SU-DHL-6 (cell line): ENCODE data around the gene ARHGAP26.

Source experiments
- H2AFZ ChIP-seq: fragments of 200-600 bp; sonication (generic); 2 replicates; pipeline ENCODE4 v1.6.1; 2014; ENCODE audit warnings: low read depth, mild to moderate bottlenecking, moderate library complexity, mixed read lengths, antibody characterized with exemption, low read length; ENCODE audit not compliant: severe bottlenecking
- H3F3A ChIP-seq: fragments of 200-600 bp; shearing (Covaris generic); 2 replicates; pipeline ENCODE4 v1.6.0; 2016; ENCODE audit warnings: antibody characterized with exemption, mild to moderate bottlenecking; ENCODE audit not compliant: insufficient read depth
- H3K27ac ChIP-seq: fragments of 200-600 bp; sonication (generic); 2 replicates; pipeline ENCODE4 v1.5.1; 2016; ENCODE audit warnings: low read depth, mild to moderate bottlenecking, low read length, moderate library complexity, mixed read lengths
- H3K27me3 ChIP-seq: fragments of 200-600 bp; sonication (generic), shearing (Covaris generic); 2 replicates; pipeline ENCODE4 v1.6.0; 2014; ENCODE audit warnings: mild to moderate bottlenecking, low read length
- H3K36me3 ChIP-seq: fragments of 200-600 bp; sonication (generic); 2 replicates; pipeline ENCODE4 v1.6.1; 2014; ENCODE audit warnings: mild to moderate bottlenecking, low read length, mixed read lengths
- H3K4me2 ChIP-seq: fragments of 300-600, 200-600 bp; shearing (Covaris generic), sonication (generic); 2 replicates; pipeline ENCODE4 v1.6.0; 2014; ENCODE audit warnings: low read length, low read depth, mild to moderate bottlenecking; ENCODE audit not compliant: poor library complexity, severe bottlenecking
- H3K4me3 ChIP-seq: fragments of 200-600 bp; sonication (generic); 2 replicates; pipeline ENCODE4 v1.5.1; 2014; ENCODE audit warnings: antibody characterized with exemption, low read length, mild to moderate bottlenecking, mixed read lengths; ENCODE audit not compliant: insufficient read depth, poor library complexity, severe bottlenecking
- H3K79me2 ChIP-seq: fragments of 200-600 bp; sonication (generic); 2 replicates; pipeline ENCODE4 v1.6.1; 2014; ENCODE audit warnings: mild to moderate bottlenecking, low read length, moderate library complexity; ENCODE audit not compliant: insufficient read depth
- H3K9ac ChIP-seq: fragments of 200-600 bp; sonication (generic); 2 replicates; pipeline ENCODE4 v1.7.0; 2014; ENCODE audit warnings: mild to moderate bottlenecking, low read length
- H3K9me2 ChIP-seq: fragments of 200-600 bp; sonication (generic); replicated peaks from 2 replicates; pipeline ENCODE4 v1.6.1; 2014; ENCODE audit warnings: low read length; ENCODE audit not compliant: insufficient read depth
- H3K9me3 ChIP-seq: fragments of 200-600 bp; sonication (generic); 2 replicates; pipeline ENCODE4 v1.6.1; 2014; ENCODE audit warnings: low read length, mixed read lengths; ENCODE audit not compliant: insufficient read depth
- H4K20me1 ChIP-seq: fragments of 200-600 bp; sonication (generic); 2 replicates; pipeline ENCODE4 v1.6.1; 2014; ENCODE audit warnings: low read depth, mild to moderate bottlenecking, antibody characterized with exemption, low read length, moderate library complexity, mixed read lengths
- EZH2phosphoT487 ChIP-seq: fragments of 200-600 bp; sonication (generic), shearing (Covaris generic); conservative IDR thresholded peaks from 2 replicates; pipeline ENCODE4 v1.6.1; 2018; ENCODE audit warnings: mild to moderate bottlenecking, antibody characterized with exemption, low read length, moderate library complexity, mixed read lengths
- TF ChIP-seq, protein P1 (sequence below): fragments of 200-600 bp; sonication (generic); IDR thresholded peaks from one replicate; pipeline ENCODE4 v1.5.1; 2017; ENCODE audit warnings: antibody characterized with exemption, mild to moderate bottlenecking, low read length, moderate library complexity; ENCODE audit not compliant: insufficient read depth, poor library complexity, severe bottlenecking

The ARHGAP26 gene

DNA sequence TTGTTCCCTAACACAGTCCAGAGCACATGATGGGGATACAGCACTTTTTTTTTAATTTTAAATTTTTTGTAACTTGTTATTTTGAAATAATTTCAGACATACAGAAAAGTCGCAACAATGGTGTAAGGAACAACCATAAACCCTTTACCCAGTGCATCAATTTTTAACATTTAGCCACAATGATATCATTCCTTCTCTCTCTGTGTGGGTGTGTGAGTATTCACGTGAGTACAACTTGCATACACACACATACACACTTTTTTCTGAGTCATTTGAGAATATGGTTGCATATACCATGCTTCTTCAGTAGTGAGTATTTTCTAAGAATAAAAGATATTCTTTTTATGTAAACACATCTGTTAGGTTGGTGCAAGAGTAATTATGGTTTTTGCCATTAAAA is 135.2 kb downstream of the ARHGAP26 start:
- Histone ChIP-seq H2AFZ (no peak overlapping the region), H3K4me3 (no peak overlapping the region), H4K20me1 (no peaks in the 10 kb centered on the region), H3K4me2 (no peak overlapping the region), H3K36me3 (no peaks in the 10 kb centered on the region), H3F3A (no peaks in the 10 kb centered on the region), H3K9me2 (no peaks in the 10 kb centered on the region), H3K27ac (no peak overlapping the region), H3K9me3 (no peaks in the 10 kb centered on the region), H3K79me2 (no peaks in the 10 kb centered on the region), H3K27me3 (no peaks in the 10 kb centered on the region), H3K9ac (no peak overlapping the region)
- TF ChIP-seq, protein P1, sequence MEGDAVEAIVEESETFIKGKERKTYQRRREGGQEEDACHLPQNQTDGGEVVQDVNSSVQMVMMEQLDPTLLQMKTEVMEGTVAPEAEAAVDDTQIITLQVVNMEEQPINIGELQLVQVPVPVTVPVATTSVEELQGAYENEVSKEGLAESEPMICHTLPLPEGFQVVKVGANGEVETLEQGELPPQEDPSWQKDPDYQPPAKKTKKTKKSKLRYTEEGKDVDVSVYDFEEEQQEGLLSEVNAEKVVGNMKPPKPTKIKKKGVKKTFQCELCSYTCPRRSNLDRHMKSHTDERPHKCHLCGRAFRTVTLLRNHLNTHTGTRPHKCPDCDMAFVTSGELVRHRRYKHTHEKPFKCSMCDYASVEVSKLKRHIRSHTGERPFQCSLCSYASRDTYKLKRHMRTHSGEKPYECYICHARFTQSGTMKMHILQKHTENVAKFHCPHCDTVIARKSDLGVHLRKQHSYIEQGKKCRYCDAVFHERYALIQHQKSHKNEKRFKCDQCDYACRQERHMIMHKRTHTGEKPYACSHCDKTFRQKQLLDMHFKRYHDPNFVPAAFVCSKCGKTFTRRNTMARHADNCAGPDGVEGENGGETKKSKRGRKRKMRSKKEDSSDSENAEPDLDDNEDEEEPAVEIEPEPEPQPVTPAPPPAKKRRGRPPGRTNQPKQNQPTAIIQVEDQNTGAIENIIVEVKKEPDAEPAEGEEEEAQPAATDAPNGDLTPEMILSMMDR, result no peak
- TF ChIP-seq EZH2phosphoT487, result no peak

DNA sequence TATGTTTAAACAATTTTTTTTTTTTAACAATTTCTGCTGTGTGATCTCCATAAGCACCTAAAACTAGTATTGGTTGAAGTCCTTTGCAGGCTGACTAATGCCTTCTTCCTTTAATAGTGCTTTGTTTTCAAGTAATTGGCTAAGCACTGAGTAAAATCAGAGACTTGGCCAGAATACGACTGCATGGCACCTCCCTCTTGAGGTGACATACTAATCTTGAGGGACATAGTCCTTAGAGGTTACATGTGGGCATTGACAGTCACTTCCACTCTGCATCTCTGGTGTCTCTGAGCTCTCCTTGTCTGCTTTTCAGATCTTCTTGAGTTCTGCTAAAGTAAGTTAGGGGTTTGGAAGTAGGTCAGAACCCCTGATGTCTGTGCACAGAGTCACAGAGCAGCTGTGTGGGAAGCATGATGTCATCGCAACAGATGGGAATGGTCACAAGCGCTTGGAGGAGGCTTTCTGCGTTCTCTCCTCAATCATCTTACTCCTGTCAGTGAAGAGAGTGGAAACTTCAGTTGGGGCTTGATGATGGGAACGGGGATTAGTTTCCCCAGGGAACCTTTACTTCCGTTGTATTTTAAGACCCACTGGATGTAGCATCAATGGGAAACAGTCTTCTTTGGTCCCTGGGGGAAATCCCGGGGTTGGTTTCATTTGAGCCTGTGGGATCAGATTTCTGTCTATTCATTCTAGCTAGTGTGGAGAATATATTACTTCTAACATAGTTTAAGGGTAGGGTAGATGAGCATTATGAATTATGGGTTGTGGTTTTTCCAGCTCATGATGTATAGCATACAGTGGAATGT is 136.9 kb downstream of the ARHGAP26 start:
- Histone ChIP-seq H3K9me2 (no peaks in the 10 kb centered on the region), H3K4me3 (no peak overlapping the region), H3K9me3 (no peaks in the 10 kb centered on the region), H3K9ac (no peak overlapping the region), H3K4me2 (no peak overlapping the region), H4K20me1 (no peaks in the 10 kb centered on the region), H3K27ac (no peak overlapping the region), H3K79me2 (no peaks in the 10 kb centered on the region), H3K27me3 (no peaks in the 10 kb centered on the region), H3F3A (no peaks in the 10 kb centered on the region), H2AFZ (no peak overlapping the region), H3K36me3 (no peaks in the 10 kb centered on the region)
- no peak for TF ChIP-seq EZH2phosphoT487
- TF ChIP-seq, protein P1, result no peak

DNA sequence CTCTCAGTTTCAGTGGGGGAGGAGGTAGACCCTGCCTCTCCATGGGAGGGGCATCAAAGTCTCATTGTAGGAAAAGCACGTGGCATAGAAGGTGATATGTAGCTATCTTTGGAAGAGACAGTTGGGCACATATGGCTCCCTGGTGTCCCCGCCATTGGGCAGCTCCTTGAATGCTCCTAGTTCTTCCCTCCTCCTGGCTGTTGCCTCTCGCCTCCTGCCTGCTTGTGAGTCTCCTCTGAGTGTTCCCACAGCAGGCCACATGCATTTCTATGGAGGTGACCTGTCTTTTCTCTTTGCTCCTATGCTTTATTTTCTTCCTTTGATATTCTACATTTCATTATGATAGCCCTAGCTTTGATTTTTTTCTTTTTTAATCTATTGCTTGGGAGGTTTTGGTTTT is 138.5 kb downstream of the ARHGAP26 start:
- no peaks in the 10 kb centered on the region for H3K9me3 ChIP-seq
- no peaks in the 10 kb centered on the region for H3K36me3 ChIP-seq
- H3K27me3 ChIP-seq, result no peaks in the 10 kb centered on the region
- H3K9me2 ChIP-seq, result no peaks in the 10 kb centered on the region
- H3K79me2 ChIP-seq, result no peaks in the 10 kb centered on the region
- no peak overlapping the region for H3K9ac ChIP-seq
- H4K20me1 ChIP-seq, result no peaks in the 10 kb centered on the region
- H3K27ac ChIP-seq, result no peak overlapping the region
- no peak overlapping the region for H3K4me2 ChIP-seq
- H3F3A ChIP-seq, result no peaks in the 10 kb centered on the region
- TF ChIP-seq, protein P1, result no peak
- TF ChIP-seq EZH2phosphoT487, result no peak
- H2AFZ ChIP-seq, result no peak overlapping the region
- H3K4me3 ChIP-seq, result no peak overlapping the region
